Umbilical cord (tissue), 2 donors: ENCODE results near the gene GOLGA8B. TPM values are rescaled to one million over a fixed set of nuclear protein-coding genes. Genes with fewer than 3 reads are reported as not detected.
"Not testable (repeated sequence)": the region's sequence is repeated elsewhere in the genome, so short reads cannot be mapped to it uniquely, and the experiment has no call there.

Experiments used
- DNase-seq: peaks from one replicate; pipeline ENCODE4 v3.0.0-alpha.2; 2015; ENCODE audit warnings: low spot score
- total RNA-seq: library from RNA; depleted of rRNA; stranded (reverse); fragments of >200 nt; gene quantifications from one replicate; pipeline ENCODE4 v1.2.3, GENCODE V29; 2014; ENCODE audit warnings: low replicate concordance; ENCODE audit not compliant: insufficient read depth

Gene GOLGA8B, protein sequence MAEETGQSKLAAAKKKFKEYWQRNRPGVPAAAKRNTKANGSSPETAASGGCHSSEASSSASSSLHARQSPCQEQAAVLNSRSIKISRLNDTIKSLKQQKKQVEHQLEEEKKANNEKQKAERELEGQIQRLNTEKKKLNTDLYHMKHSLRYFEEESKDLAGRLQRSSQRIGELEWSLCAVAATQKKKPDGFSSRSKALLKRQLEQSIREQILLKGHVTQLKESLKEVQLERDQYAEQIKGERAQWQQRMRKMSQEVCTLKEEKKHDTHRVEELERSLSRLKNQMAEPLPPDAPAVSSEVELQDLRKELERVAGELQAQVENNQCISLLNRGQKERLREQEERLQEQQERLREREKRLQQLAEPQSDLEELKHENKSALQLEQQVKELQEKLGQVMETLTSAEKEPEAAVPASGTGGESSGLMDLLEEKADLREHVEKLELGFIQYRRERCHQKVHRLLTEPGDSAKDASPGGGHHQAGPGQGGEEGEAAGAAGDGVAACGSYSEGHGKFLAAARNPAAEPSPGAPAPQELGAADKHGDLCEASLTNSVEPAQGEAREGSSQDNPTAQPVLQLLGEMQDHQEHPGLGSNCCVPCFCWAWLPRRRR
- total RNA-seq = 56.6 TPM

GRCh38 chr15:34583399-34584329, at the start of gene GOLGA8B:
Gene GOLGA8B (minus strand): TSS chr15:34583651. CDS start chr15:34535912, 47,739 bp downstream.
- DNase-seq = peak; percentile 33

GRCh38 chr15:34633165-34633564, 49.7 kb upstream of the GOLGA8B start:
- DNase-seq = not testable (repeated sequence)

- no peak for DNase-seq
These were observed 45.2 kb upstream of the GOLGA8B start for GRCh38 chr15:34628577-34629152.

GRCh38 chr15:34625007-34625406, 41.6 kb upstream of the GOLGA8B start:
- no peak for DNase-seq

DNA sequence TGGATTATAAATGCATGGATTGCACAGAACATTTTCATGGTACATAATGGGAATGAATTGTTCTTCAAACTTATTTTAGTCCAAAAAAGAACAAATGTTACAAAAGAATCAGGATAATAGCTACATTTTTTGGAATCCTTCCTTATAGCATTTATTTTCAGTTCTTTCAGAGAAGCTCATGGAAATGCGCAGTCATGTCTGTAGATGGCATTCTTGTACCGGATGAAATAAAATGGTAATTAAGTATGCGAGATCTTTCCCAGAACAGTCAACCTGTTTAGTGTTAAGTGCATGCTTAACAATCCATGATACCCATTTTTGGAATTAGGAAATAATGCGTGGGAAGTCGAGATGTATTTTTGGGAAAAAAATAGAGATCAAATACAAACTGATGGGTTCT, 38.2 kb upstream of the GOLGA8B start:
- DNase-seq = peak; percentile 17

- no peak for DNase-seq
These were observed 37.4 kb upstream of the GOLGA8B start for GRCh38 chr15:34620814-34621213.

DNA sequence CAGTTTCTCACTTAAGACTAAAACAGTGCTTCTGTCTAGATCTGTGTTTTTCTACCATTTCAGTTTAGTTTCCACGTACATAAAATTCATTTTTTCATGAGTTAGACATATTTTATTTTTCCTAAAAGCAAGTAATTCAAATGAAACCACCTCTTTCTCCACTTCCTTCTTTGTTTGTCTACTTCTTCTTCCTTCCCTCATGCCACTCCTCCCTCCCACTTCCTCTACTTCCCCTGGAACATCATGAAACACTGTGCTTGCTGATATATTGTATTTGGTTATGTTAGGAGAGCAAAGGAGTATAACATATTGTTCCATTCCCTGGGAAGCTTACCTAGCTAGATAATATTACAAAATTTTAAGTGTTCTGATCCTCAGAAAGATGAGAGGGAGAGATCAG, 36.7 kb upstream of the GOLGA8B start:
- DNase-seq = no peak

- no peak for DNase-seq
These were observed 35.7 kb upstream of the GOLGA8B start for GRCh38 chr15:34619151-34619550.

GRCh38 chr15:34618073-34618472, 34.6 kb upstream of the GOLGA8B start:
- DNase-seq = no peak

- peak; percentile 45 for DNase-seq
These were observed 33.2 kb upstream of the GOLGA8B start for GRCh38 chr15:34616613-34617012.

- DNase-seq = no peak
These were observed 30.5 kb upstream of the GOLGA8B start for GRCh38 chr15:34613997-34614396.

DNA sequence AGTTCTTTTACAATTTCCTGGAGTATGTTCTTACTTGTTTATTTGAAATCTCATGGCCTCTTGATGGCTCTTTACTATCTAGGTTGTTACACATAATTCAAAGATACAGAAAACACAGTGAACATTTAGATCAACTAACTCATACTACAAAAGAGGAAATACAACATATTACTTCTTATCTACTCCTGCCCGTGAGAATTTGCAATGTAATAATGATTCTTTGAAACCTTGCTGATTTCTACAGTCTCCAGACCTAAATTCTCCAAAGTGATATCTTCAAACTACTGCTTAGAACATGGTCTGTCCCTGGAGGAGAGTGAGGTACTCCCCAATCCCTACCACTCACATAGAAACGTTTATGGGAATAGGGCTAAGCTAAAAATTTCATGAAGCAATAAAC, 29.9 kb upstream of the GOLGA8B start:
- no peak for DNase-seq

GRCh38 chr15:34610354-34610753, 26.9 kb upstream of the GOLGA8B start:
- DNase-seq = no peak

DNA sequence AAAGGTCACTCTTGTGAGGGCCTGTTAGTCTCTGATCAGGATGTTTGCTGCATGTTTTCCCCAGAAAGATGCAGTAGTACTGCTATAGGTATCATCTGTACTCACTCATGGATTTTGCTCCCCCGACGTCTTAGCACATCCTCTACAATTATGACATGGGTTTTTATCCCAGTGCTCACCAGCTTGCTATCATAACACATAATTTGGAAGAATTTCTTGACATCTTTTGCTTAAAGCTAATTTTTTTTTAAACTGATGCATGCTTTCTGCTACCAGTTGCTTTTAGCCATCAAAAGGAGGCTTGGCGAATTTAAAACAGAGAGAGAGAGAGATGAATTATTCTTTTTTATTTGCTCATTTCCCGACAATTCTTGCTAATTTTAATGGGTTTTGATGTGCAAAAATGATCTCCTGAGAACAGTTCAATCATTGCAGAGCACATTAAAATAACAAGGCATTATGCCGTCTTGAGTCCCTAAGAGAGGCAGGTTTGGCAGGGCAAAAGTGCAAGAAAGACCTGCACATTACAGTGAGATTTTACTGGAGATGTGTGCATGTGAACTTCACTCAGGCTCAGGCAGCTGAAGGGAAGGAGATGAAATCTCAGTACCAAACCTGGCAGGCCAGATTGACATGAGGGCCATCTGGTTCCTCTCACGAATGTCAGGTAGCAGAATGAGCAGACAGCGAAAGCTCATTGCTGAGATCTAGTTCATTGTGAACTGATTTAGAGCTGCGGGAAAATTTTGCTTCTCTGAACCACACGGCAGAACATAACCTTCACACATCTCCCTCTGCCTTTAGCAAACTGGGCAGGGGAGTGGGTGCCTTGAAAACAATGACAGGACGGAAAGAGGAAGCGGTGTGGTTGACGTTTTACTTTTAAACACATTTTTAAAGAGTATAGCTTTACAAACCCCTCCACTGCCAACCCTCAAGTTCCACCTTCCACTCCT, 25.9 kb upstream of the GOLGA8B start:
- DNase-seq = no peak

DNA sequence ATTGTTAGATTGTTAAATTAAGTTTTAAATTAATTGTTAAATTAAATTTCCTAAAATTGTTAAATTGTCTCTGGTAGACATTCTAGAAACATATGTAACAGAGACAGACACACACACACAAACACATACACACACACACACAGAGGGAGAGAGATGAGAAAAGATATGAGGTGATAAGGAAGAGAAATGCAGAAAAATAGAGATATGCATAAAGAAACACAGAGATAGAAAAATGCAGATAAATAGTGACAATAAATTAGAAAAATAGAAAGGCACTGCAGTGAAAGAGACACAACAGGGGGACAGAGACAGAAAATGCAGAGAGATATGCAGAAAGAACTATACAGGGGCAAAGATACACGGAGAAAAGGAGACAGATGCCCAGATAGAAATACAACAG, 25.1 kb upstream of the GOLGA8B start:
- DNase-seq = no peak

GRCh38 chr15:34607832-34608231, 24.4 kb upstream of the GOLGA8B start:
- DNase-seq = no peak

- peak; percentile 77 for DNase-seq
These were observed 23.1 kb upstream of the GOLGA8B start for GRCh38 chr15:34606545-34606944.

DNA sequence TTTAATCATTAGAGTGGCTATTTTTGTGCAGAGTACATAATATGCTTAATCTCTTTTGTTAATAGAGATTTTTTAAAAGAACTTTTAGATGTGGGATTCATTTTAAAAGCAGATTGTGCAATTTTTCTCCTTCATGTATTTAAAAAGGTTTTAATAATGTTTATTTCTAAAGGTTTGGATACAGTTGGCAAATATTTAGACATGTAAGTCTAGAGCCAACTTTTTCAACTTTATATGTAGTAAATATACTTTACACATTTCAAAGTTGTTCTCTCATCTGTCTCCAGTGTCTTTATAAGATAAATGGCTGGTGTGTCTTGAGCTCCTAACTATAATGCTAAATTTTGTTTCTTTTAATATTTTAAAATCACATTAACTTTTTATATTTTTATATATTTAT, 22.7 kb upstream of the GOLGA8B start:
- no peak for DNase-seq

- no peak for DNase-seq
These were observed 19.6 kb upstream of the GOLGA8B start for GRCh38 chr15:34603095-34603494.

- DNase-seq = no peak
These were observed 17.5 kb upstream of the GOLGA8B start for GRCh38 chr15:34600923-34601322.
